ENCODE measurements around the gene SLC37A1. TPM values are rescaled to one million over a fixed set of nuclear protein-coding genes. Genes with fewer than 3 reads are reported as not detected.

SLC37A1 gene
- total RNA-seq, 6 donors from 2014 or later: 20.8 to 70.2 (median 36.8) TPM

GRCh38 chr21:42576639-42577038 is 63.0 kb downstream of the SLC37A1 start:
- no peaks in the 10 kb centered on the region for H3K27me3 ChIP-seq
- ATAC-seq (ENCODE audit: low FRiP score in 2 of 2) (no peak), DNase-seq (no peak)
- H3K4me3 ChIP-seq: no peak overlapping the region
- H3K4me1 ChIP-seq: peaks cover 0 to 7% (median 6%) of the 10 kb centered on the region in 4 donors
- no peak for TF ChIP-seq POLR2AphosphoS5 (IDR thresholded peaks at IDR 0.05)
- no peak for TF ChIP-seq EP300 (IDR thresholded peaks at IDR 0.05)
- no peak for TF ChIP-seq CTCF (IDR thresholded peaks at IDR 0.05)
- TF ChIP-seq POLR2A (IDR thresholded peaks at IDR 0.05): no peak
- H3K36me3 ChIP-seq: peaks cover 0 to 37% (median 12%) of the 10 kb centered on the region in 4 donors
- no peaks in the 10 kb centered on the region for H3K9me3 ChIP-seq
- 98 to 100% methylated on average over 1 of the region's 1 CpG for WGBS, 2 donors
- H3K27ac ChIP-seq: no peak overlapping the region

- TF ChIP-seq POLR2AphosphoS5 (IDR thresholded peaks at IDR 0.05) (no peak), POLR2A (IDR thresholded peaks at IDR 0.05) (no peak), EP300 (IDR thresholded peaks at IDR 0.05) (no peak), CTCF (IDR thresholded peaks at IDR 0.05) (no peak)
- Histone ChIP-seq H3K4me3 (no peak overlapping the region), H3K27ac (no peak overlapping the region), H3K36me3 (peaks cover 0 to 27% (median 10%) of the 10 kb centered on the region in 4 donors), H3K27me3 (no peaks in the 10 kb centered on the region), H3K9me3 (no peaks in the 10 kb centered on the region), H3K4me1 (peaks cover 0 to 7% (median 6%) of the 10 kb centered on the region in 4 donors)
- 93% methylated on average over 7 to 9 of the region's 9 CpGs for WGBS, 2 donors
- DNase-seq: peak; percentile 19 to 30
- ATAC-seq (ENCODE audit: low FRiP score in 2 of 2): no peak
These were observed 64.4 kb downstream of the SLC37A1 start for GRCh38 chr21:42578034-42578433.

GRCh38 chr21:42578761-42579415 is 65.2 kb downstream of the SLC37A1 start:
- no peak for ATAC-seq (ENCODE audit: low FRiP score in 2 of 2)
- Histone ChIP-seq H3K27ac (no peak overlapping the region), H3K27me3 (no peaks in the 10 kb centered on the region), H3K4me1 (peaks cover 0 to 7% (median 6%) of the 10 kb centered on the region in 4 donors), H3K36me3 (peaks cover 0 to 20% (median 10%) of the 10 kb centered on the region in 4 donors), H3K4me3 (no peak overlapping the region), H3K9me3 (no peaks in the 10 kb centered on the region)
- peak; percentile 12 to 67 for DNase-seq
- TF ChIP-seq POLR2AphosphoS5 (IDR thresholded peaks at IDR 0.05): no peak
- TF ChIP-seq POLR2A (IDR thresholded peaks at IDR 0.05): no peak
- TF ChIP-seq EP300 (IDR thresholded peaks at IDR 0.05): no peak
- no peak for TF ChIP-seq CTCF (IDR thresholded peaks at IDR 0.05)
- WGBS, 2 donors: 86 to 89% methylated on average over 10 to 12 of the region's 12 CpGs

DNA sequence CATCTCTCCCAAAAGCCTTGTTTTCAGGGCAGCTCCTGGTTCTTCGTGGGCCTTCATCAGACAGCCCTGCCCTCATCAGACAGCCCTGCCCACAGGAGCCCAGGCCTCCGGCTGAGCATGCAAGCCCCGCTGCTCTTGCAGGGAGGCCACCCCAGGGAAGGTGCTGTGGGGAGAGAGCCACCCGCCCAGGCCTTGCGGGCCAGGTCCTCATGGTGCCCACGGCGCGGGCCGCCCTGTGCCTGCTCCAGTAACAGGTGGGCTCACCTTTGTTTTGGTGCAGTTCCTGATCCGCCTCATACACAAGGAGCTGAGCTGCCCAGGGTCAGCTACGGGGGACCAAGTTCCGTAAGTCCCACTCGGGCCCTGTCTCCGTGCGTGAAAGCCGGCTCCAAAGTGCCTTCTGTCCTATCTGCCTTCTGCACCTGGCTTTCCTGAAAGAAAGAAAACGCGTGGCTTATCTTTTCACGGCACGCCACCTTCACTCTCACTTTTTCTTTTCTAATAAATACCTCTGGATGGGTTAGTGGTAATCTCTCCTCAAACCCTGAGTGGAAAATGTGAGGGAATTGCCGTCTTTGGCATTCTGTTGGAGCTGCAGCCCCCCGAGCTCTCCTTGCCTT is 65.9 kb downstream of the SLC37A1 start:
- H3K4me3 ChIP-seq: no peak overlapping the region
- H3K9me3 ChIP-seq: no peaks in the 10 kb centered on the region
- DNase-seq: peak; percentile 18 to 76
- peaks cover 0 to 20% (median 10%) of the 10 kb centered on the region in 4 donors for H3K36me3 ChIP-seq
- H3K27ac ChIP-seq: no peak overlapping the region
- H3K27me3 ChIP-seq: no peaks in the 10 kb centered on the region
- WGBS, 2 donors: 92 to 93% methylated on average over 13 to 22 of the region's 22 CpGs
- ATAC-seq (ENCODE audit: low FRiP score in 2 of 2): no peak
- TF ChIP-seq CTCF (IDR thresholded peaks at IDR 0.05) (no peak), EP300 (IDR thresholded peaks at IDR 0.05) (no peak), POLR2AphosphoS5 (IDR thresholded peaks at IDR 0.05) (no peak), POLR2A (IDR thresholded peaks at IDR 0.05) (no peak)
- H3K4me1 ChIP-seq: peaks cover 0 to 7% (median 4%) of the 10 kb centered on the region in 4 donors
